HG02642 (cell line): ENCODE data around the gene ASCC3.
"Not testable (repeated sequence)": the region's sequence is repeated elsewhere in the genome, so short reads cannot be mapped to it uniquely, and the experiment has no call there.

ENCODE experiments used
- ATAC-seq: cut with Tn5 transposase; IDR thresholded peaks from one replicate; pipeline ENCODE4 v1.9.1; 2021; ENCODE audit warnings: mild to moderate bottlenecking; ENCODE audit not compliant: unreplicated experiment, poor library complexity

ASCC3 gene

DNA sequence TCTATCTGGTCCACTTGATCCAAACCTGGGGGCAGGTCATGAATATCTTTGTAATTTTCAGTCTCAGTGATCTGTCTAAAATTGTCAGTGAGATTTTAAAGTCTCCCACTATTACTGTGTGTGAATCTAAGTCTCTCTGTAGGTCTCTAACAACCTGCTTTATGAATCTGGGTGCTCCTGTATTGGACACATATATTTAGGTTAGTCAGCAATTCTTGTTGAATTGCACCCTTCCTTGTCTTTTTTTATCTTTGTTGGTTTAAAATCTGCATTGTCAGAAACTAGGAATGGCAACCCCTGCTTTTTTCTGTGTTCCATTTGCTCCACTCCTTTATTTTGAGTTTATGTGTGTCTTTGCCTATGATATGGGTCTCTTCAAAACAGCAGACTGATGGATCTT is 140.7 kb downstream of the ASCC3 start:
- ATAC-seq = no peak

GRCh38 chr6:100737720-100738119 is 143.4 kb downstream of the ASCC3 start:
- not testable (repeated sequence) for ATAC-seq

- ATAC-seq = no peak
These were observed 149.7 kb downstream of the ASCC3 start for GRCh38 chr6:100731411-100731810.

- ATAC-seq = no peak
These were observed 150.8 kb downstream of the ASCC3 start for GRCh38 chr6:100730001-100730980.

DNA sequence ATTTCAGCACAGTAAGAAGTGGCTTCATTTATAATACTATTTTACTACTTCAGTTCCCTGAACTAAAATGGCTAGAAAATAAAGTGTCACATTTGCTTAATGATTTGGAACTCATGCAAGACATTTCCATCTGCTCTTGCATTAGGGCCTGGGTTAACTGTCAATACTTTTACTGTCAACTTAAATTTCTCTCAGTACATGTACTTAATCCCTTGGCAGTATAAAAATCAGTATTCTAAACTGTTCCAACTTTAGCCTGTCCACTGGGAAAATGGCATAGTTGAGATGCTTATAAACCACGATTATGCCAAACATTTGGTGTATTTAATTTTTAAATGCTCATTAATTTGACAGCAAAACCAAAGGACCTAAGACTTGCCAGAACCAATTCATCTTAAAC is 154.5 kb downstream of the ASCC3 start:
- ATAC-seq = no peak

DNA sequence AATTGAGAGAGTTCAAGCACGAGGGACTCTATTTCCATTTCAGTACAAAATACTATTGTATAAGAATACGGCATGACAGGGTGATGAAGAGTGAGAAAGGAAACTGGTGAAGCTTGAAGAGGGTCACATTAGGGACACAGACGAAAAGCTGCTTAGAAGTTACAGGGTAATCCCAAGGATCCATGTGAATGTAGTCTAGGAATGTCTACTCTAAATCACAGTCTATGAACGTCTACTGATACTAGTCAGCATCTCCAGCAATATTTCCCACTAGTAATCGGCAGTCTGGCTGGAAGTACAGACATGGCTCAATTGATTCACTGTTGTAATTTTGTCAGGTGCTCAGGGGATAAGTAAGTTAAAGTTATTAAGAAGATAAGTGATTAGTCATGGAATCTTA is 156.4 kb downstream of the ASCC3 start:
- no peak for ATAC-seq

DNA sequence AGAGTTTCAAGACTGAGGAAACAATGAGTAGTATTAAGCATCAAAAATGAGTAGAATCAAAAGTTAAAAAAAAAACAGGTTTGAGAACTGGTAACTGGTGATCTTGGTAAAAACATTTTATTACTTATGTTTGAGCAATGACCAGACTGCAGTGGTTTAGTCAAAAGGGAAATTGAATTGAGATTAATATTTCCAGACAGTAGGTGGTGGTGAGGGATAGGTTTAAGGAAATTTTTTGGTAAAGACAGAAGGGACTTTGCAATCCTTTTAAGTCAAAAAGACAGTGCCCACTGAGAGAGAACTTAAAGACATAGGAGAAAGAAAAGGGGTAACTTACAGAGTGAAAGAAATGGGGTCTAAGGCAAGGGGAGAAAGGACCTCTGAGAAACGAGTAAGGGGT is 156.9 kb downstream of the ASCC3 start:
- no peak for ATAC-seq

DNA sequence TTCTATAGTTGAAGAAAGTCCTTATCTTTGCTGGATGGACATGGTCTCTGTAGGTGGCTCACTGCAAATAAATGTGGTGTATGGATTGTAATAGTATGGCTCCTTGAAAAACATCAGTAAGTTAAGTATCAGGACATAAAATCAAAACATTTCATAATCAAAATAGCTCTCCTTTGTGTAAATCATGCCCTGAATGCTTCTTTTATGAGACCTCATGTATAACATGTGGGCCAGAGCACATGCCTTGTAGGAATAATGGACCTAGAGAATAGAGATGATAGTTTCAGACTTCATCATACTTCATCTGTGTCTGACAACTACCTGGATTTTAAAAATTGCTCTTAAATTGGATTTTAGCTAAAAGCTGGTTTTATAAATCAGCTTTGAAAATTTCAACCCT is 159.9 kb downstream of the ASCC3 start:
- ATAC-seq = no peak

DNA sequence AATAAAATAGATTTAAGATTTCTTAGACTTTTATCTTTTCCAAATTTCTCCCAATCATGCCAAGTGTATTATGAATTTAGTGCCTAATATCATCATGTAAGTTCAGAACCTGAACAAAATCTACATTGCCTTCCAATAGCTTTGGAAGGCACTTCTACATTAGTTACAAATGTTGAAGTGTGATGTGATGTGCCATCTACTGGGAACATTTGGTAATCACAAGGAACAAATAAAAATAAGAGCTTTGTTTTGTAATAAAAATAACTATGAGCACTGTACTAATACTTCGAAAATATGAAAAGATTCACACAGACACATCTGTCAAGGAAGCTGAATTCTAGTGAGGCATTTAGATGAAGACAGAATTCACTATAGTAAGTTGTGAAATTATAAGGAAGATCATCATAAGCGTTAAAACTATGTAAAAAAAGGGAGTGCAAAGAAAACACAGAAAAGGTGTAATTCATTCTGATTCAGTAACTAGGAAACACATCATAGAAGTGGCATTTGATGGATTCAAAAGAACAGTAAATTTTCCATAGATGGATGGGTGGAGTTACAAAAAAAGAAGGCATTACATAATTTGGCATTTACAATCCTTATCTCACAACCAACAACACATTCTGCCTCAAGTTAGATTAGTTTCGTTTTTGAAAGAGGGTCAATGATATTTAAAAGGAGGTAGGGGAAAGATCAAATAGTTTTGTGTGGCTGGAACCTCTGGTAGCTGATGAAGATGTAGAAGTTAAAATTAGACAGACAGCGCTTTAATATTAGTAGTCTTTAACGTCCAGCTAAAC is 161.0 kb downstream of the ASCC3 start:
- ATAC-seq = no peak

DNA sequence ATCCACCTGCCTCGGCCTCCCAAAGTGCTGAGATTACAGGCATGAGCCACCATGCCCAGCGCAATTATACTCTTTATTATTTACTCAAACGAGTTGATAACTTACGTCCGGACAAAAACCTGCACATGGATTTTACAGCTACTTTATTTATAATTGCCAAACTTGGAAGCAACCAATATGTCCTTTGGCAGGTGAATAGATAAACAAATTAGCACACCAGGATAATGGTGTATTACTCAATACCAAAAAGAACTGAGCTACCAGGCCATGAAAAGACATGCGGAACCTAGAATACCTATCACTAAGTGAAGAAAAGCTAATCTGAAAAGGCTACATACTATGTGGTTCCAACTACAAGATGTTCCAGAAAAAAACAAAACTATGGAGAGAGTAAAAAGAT is 168.1 kb downstream of the ASCC3 start:
- no peak for ATAC-seq

DNA sequence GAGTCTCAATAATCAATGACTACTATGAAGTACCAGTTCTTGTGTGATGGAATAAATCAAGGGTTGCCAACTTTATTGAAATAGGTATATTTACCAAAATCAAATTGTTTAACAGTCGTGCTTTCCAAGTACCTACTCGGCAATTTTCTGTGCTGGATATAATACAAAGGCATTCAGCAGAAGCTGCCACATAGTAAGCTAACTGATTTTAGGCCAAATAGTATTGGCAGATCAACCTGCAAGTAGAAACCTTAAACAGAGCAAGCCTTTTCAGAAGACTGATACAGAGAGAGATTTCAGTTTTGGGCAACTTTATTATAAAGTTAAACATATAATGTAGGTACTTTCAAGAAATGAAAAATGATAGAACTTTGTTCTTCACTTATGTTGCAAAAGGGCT is 174.6 kb downstream of the ASCC3 start:
- ATAC-seq = no peak

DNA sequence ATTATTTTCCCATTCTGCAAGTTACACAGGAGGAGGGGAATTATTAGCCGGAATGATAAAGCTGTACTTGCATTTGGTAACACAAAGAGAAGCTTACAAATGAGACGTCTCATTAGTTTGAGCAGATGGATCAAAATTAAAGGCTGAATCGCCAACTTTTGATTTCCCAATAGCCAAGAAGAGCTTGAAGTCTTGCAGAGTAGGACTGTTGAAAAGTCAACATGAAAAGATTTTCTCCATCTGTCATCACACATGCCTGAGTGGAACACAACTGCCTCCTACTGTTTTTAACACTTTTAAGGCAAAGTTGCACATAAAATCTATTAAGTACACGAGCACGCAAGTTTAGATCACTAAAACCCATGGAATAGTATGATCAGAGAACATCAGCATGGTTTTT is 176.2 kb downstream of the ASCC3 start:
- no peak for ATAC-seq

DNA sequence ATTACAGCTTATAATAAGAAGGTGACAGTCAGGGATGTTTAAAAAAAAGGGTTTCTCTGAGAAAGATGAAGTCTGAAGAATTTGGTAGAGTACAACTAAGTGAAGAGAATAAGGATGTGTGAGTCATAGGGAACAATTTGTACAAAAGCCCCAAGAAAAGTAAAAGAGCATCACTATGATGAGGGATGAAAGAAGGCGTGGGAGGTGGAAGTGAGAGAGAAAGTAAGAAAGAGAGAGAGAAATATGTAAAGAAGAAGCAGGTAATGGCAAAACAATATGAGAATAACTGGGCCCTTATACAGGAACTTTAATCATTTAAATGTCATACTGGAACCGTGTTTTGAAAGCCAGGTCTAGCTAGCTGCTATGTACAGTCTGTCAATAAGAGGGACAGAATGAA is 179.4 kb downstream of the ASCC3 start:
- no peak for ATAC-seq

DNA sequence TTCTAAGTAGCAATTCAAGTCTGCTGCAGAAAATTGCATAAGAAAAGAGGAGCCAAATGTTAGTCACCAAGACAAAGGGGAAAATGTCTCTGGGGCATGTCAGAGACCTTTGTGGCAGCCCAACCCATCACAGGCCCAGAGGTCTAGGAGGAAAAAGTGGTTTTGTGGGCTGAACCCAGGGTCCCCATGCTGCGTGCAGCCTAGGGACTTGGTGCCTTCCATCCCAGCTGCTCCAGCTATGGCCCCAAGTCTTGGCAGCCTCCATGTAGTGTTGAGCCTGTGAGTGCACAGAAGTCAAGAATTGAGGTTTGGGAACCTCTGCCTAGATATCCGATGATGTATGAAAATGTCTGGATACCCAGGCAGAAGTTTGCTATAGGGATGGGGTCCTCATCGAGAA is 181.1 kb downstream of the ASCC3 start:
- no peak for ATAC-seq

DNA sequence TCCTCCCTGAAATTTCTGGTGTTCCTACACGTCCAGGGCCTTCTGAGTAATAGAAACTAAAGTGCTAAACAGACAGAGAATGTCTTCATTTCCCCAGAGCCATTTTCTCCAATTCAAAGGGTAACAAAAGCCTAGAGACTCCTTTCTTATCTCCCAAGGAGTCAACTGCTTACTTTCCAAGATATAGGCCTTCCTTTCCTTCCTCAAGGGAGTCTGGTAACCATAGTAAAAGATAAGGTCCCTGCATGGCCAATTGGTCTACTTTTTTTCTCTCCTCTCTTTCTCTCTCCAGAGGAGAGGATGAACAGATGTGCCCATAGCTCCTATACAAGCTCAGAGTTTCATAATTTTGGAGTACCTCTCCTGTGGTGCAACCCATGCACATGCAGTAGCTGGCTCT is 185.7 kb downstream of the ASCC3 start:
- no peak for ATAC-seq

GRCh38 chr6:100693249-100693927 is 187.7 kb downstream of the ASCC3 start:
- ATAC-seq = no peak

DNA sequence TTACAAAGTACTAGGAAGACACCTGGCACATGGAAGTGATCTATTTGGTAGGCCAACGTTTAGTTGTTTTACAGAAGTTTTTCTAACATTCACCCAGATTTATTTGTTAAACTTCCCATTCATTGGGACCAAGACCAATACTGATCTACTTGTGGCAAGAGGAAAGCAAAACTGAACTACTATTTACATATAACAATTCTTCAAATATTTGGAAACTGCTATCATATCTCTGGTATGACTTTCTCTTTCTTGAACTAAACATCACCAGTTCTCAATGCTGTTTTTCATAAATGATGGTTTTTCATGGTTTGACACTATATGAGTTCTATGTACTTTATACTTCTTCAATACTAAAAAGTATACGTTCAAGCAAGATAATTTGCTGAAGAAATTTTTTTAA is 189.2 kb downstream of the ASCC3 start:
- no peak for ATAC-seq

DNA sequence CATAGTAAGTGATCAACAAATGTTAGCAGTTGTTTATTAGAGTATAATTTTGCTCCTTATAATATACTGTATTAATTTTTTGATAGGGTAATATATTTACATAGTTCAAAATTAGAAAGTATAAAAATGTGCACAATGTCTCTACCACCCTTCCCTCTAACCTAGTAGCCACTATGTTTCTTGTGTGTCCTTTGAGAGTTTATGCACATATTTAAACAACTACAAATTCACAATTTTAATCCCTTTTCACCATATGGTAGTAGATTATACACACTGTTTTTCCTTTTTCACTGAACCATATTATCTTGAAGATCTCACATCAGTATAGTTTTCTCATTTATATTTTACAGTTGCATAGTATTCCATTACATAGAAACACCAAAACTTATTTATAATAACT is 194.9 kb downstream of the ASCC3 start:
- no peak for ATAC-seq

- ATAC-seq = no peak
These were observed 195.4 kb downstream of the ASCC3 start for GRCh38 chr6:100685747-100686146.

GRCh38 chr6:100680163-100680562 is 201.0 kb downstream of the ASCC3 start:
- ATAC-seq = no peak

- ATAC-seq = no peak
These were observed 203.1 kb downstream of the ASCC3 start for GRCh38 chr6:100678027-100678426.
